NCI-H2171 treated with DMSO at 0.1 percent for 48 hours (cell line): ENCODE results near the gene RGS9.
"Not testable (repeated sequence)": the region's sequence is repeated elsewhere in the genome, so short reads cannot be mapped to it uniquely, and the experiment has no call there.

ENCODE experiments used
- DNase-seq: peaks from one replicate; lab custom pipeline; 2025; lab: John Stamatoyannopoulos, UW

Gene RGS9

DNA sequence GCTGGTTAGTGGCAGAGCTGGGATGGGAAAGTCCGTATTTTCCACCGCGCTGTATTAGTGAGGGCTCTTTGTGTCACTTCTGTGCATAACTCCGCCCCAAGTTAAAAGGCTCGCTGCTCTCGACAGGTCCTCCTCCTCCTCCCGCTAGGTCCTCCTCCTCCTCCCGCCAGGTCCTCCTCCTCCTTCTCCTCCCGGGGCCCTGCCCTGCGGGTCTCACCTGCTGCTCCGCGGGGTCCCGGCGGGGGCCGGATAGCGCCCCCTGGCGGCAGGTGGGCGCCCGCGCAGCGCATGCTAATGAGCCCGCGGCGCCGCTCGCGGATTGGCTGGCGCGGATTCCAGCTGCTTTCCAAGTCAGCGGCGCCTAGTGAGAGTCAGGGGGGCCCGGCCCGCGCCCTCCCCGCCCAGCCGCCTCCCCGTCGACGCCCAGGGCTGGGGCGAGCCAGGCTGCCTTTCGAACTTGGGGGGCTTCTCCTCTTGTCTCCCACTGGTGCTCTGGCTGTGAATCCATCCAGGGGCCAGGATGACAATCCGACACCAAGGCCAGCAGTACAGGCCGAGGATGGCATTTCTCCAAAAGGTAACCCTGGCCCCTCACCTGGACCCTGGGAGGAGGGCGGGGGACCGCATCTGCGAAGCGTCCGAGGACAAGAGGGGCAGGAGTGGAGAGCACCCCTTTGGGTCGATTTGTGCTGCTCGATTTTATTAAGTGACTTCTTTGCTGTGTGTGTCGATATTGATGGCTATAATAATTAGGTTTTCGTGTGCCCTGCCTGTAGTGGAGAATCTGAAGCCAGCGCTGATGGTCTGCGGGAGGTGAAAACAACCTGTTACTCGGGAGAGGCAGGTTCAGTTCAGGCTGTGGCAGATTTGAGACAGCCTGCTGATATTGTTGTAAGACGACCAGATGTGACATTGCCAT, at the start of gene RGS9:
Gene RGS9, plus strand, starts transcription at position 350 of the 919 bp plus-strand sequence. Its CDS starts 171 bp downstream, at position 521.
- DNase-seq, result peak; percentile 74

DNA sequence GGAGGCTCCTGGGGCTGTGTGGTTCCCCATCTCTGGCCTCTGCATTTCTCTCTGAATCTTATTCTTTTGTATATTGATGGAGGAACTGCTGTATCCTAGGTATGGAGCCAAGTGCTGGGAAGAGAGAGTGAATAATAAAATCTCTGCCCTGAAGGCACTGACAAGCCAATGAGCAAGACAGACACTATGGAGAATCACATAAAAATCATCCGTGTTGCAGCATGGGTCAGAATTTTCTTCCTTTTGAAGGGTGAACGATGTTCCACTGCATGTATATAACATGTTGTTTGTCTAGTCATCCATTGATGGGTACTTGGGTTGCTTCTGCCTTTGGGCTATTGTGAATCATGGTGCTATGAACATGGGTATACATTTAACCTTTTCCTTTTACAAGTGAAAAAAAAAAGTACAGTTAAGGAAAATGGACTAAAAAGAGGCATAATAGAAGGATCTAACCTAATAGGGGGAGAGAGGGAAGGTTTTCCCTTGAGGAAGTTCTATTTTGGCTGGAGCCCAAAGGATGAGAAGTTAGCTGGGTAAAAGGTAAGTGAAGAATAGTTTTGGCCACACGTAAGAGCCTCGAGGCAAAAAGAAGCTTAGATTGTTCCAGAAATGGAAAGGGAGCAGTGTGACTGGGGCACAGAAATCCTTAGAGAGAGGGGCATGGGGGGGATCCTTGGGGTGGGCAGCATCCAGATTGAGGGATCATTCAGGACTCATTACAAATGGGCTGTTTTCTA, 48.4 kb upstream of the RGS9 start:
- no peak for DNase-seq

GRCh38 chr17:65092262-65092661, 44.9 kb upstream of the RGS9 start:
- no peak for DNase-seq

- not testable (repeated sequence) for DNase-seq
Observed at GRCh38 chr17:65092721-65093356, 44.3 kb upstream of the RGS9 start.

GRCh38 chr17:65093930-65094329, 43.2 kb upstream of the RGS9 start:
- DNase-seq, result no peak

GRCh38 chr17:65095465-65095864, 41.7 kb upstream of the RGS9 start:
- DNase-seq, result no peak

DNA sequence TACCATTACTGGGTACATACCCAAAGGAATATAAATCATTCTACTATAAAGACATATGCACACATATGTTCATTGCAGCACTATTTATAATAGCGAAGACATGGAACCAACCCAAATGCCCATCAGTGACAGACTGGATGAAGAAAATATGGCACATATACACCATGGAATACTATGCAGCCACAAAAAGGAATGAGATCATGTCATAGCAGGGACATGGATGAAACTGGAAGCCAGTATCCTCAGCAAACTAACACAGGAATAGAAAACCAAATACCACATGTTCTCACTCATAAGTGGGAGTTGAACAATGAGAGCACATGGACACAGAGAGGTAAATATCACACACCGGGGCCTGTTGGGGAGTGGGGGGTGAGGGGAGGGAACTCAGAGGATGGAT, 40.8 kb upstream of the RGS9 start:
- DNase-seq, result not testable (repeated sequence)

GRCh38 chr17:65097110-65097509, 40.1 kb upstream of the RGS9 start:
- no peak for DNase-seq

DNA sequence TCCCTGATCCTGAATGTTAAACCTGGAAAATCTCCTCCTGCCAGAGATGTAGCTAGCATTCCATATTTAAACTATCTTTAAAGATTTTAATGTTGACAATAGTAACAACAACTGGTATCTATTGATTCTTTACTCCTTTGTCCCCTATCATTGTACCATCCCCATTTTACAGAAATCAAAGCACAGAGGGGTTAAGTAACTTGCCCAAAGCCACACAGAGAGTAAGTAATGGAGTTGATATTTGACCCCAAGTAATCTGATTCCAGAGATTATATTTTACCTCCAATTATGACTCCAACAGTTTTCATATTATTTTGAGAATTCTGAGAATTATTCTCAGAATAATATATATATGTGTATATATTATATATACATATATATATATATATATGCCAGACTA, 37.7 kb upstream of the RGS9 start:
- DNase-seq, result no peak

GRCh38 chr17:65099941-65100315, 37.2 kb upstream of the RGS9 start:
- peak; percentile 30 for DNase-seq

DNA sequence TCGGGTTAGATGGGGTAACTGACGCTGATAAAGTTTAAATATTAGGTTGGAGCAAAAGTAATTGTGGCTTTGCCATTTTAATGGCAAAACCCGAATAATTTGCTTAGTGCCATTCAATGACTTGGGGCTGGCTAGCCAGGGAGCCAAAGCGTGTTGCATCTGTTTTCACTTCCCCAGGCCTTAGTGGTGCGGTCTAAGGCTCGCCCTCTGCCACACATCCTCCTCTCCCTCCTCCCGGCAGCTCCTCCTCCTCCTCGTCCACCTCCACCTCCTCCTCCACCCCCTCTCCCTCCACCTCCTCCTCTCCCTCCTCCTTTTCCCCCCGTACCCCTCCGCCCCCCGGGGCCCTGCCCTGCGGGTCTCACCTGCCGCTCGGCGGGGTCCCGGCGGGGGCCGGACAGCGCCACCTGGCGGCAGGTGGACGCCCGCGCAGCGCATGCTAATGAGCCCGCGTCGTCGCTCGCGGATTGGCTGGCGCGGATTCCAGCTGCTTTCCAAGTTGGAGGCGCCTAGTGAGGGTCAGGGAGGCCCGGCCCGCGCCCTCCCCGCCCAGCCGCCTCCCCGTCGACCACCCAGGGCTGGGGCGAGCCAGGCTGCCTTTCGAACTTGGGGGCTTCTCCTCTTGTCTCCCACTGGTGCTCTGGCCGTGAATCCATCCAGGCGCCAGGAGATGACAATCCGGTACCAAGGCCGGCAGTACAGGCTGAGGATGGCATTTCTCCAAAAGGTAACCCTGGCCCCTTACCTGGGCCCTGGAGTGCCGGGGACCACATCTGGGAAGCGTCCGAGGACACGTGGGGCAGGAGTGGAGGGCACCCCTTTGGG, 36.6 kb upstream of the RGS9 start:
- peak; percentile 70 for DNase-seq

GRCh38 chr17:65101371-65101770, 35.8 kb upstream of the RGS9 start:
- DNase-seq, result no peak

GRCh38 chr17:65102235-65102634, 34.9 kb upstream of the RGS9 start:
- no peak for DNase-seq

DNA sequence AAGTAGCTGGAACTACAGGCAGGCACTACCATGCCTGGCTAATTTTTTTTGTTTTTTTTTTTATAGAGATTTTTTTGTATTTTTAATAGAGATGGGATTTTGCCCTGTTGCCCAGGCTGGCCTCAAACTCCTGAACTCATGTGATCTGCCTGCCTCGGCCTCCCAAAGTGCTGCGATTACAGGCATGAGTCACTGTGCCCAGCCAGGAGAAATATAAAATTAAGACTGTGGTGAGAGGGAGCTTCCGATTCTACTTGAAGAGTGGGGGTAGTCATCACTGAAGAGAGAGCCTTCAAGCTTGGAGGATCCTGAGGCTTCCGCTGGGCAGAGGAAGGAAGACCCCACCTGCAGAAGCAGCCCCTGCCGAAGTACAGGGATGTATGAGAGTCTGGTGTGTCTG, 34.4 kb upstream of the RGS9 start:
- DNase-seq, result no peak

GRCh38 chr17:65103431-65103830, 33.7 kb upstream of the RGS9 start:
- no peak for DNase-seq

GRCh38 chr17:65103896-65104295, 33.3 kb upstream of the RGS9 start:
- no peak for DNase-seq

GRCh38 chr17:65104541-65104940, 32.6 kb upstream of the RGS9 start:
- no peak for DNase-seq

DNA sequence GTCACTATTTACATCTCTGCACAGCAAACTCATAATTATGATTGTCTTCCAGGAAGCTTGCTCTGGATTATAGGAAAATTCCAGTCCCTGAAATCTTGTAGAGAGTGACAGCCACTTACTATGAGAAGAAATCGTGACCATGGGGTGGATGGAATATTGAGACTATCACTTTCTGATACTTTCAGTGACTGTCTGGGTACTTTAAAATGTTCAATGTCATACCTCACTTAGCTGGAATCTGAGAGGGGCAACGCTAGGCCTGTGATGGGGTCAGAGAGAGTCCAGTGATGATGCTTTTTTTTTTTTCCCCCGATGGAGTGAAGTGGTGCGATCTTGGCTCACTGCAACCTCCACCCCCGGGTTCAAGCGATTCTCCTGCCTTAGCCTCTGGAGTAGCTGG, 32.2 kb upstream of the RGS9 start:
- DNase-seq, result no peak

DNA sequence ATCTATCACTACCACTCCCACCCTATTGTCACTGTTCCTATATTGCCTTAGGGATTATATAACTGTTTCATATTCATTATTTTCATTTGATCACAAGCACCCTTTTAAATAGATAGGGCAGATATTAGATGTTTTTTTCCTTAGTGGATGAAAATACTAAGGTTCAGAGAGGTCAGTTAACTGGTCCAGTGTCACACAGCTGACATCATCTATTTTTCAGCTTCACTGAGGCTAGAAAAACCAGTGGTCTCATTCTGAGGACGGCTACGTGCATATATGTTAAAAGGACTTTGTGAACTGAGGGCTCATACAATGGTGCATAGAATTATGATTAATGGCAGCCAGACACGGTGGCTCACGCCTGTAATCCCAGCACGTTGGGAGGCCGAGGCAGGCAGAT, 29.0 kb upstream of the RGS9 start:
- DNase-seq, result no peak

- no peak for DNase-seq
Observed at GRCh38 chr17:65109543-65109942, 27.6 kb upstream of the RGS9 start.

DNA sequence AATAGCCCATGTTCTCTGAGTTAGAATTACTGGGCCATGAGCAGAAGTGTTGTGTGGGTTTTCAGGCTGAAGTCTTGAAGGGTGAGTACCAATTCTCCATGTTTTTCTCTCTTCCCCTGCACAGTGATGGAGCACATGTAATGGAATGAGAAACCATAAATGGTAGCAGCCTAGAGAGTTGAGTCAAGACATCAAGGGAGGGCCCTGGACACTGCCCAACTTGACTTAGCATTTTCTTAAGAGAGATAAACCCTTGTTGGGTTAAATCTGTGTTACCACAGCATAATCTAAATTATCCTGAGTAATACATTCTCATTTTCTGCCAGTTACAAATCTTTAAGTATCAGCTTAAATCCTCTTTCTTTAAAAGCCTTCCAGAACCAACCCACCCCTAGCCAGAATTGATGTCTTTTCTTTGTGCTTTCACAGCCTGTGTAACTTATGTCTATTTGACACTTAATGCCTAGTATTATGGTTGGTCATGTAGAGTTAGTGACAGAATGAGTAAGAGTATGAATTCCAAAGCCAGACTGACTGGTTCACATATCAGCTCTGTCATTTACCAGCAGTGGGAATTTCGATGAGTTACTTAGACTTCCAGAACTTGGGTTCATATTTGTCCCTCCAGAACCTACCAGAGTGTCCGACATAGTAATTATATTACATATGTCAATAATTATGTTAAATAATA, 27.0 kb upstream of the RGS9 start:
- DNase-seq, result no peak
